ENCODE results near the gene TNS4.

The TNS4 gene

DNA sequence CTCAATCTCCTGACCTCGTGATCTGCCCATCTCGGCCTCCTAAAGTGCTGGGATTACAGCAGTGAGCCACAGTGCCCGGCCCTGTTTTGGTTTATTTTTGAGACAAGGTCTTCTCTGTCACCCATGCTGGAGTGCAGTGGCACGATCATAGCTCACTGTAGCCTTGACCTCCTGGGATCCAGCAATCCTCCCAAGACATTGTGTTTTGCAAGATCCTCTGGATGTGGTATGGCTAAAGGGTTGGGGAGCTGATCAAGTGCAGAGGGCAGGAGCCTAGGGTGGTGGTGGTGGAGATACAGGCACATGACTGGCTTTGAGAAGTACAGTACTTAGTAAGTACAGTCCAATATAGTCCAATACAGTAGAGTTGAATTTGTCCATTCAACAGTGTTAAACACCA, 16.6 kb upstream of the TNS4 start:
- DNase-seq (ENCODE audit: low read depth): no peak

DNA sequence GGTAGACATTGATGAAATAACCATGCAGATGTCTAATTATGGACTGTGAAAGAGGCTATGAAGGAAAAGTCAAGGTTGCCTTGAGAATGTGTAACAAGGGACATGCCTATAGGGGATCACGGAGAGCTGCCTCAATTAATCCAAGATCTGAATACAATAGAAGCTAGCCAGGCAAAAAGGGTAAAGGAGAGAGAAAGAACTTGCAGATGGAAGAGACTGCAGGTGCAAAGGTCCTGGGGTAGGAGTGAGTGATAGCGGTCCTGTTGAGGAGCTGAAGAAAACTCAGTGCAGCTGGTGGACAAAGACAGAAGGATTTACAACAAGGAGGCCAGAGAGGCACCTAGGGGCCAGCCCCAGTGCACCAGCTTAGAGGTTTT, 15.9 kb upstream of the TNS4 start:
- no peak for DNase-seq (ENCODE audit: low read depth)

DNA sequence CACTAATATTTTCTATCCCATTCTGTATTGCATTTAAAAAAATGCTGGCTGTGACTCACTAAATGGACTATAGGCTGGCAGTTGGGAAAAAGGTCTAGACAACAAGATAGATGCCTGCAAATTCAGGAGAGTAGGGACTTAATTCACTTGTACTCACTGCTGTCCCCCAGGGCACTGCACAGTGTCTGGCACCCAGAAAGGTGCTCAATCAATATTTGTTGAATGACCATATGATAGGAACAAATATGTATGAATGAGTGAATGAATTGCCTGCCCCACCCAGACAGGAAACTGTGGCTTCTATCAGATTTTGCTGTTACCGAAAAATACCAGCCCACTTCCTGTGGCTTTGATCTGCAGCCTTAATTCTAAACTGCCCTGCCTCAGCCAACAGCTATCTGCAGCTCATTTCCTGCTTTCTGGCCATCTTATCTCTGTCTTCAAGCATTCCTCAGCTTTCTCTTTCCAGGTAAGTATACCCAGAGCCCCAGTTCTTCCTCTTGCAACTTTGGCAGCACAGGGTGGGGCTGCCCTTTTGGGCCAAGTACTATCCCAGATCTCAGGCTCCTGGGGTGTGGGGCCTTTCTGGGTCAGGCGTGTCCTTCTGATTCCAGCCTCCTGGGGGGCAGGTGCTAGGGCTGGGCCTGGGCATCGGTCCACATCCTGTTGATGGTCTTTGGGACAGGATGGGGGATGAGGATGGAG, 15.3 kb upstream of the TNS4 start:
- no peak for DNase-seq (ENCODE audit: low read depth)

DNA sequence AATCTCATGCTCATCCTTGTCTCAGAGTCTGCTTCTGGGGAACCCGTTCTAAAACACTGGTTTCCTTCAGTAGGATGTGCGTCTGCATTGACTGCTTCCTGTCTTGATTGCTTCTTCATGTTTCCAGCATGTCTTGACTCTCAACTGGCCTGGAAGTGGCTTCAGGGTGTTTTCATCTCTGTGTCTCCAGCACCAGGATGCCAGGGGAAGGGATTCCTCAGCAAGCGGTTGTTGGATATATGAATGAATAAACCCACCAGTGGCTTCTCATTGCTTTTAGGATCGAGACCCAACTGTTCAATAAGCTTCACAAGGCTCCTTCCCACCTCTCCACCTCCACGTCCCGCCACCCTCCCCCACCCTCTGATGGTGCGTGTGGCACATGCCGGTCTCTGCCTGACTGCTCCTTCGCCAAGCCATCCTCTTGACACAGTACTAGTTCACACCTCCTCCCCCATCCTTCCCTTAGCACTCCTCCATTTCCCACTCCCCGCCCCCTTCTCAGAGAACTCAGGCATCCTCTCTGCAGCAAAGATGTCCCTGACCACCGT, 14.1 kb upstream of the TNS4 start:
- DNase-seq (ENCODE audit: low read depth): no peak

DNA sequence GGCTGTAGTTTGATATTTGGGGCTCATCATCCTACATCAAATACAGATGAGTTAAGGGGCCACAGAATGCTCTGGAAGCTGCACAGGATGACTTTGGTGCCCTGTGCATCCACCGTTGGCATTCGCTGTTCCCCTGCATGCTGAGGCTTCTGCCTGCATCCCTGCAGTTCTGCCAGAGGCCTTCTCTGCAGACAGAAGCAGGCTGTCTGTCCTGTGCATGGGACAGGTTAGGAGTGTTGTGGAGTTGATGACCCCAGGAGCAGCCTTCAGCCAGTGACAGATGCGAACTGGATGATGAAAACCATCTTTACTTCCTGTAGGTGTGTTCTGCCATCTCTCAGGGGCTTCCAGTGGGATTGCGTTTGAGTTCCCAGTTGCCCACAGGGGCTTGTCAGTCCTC, 13.6 kb upstream of the TNS4 start:
- DNase-seq (ENCODE audit: low read depth): no peak

DNA sequence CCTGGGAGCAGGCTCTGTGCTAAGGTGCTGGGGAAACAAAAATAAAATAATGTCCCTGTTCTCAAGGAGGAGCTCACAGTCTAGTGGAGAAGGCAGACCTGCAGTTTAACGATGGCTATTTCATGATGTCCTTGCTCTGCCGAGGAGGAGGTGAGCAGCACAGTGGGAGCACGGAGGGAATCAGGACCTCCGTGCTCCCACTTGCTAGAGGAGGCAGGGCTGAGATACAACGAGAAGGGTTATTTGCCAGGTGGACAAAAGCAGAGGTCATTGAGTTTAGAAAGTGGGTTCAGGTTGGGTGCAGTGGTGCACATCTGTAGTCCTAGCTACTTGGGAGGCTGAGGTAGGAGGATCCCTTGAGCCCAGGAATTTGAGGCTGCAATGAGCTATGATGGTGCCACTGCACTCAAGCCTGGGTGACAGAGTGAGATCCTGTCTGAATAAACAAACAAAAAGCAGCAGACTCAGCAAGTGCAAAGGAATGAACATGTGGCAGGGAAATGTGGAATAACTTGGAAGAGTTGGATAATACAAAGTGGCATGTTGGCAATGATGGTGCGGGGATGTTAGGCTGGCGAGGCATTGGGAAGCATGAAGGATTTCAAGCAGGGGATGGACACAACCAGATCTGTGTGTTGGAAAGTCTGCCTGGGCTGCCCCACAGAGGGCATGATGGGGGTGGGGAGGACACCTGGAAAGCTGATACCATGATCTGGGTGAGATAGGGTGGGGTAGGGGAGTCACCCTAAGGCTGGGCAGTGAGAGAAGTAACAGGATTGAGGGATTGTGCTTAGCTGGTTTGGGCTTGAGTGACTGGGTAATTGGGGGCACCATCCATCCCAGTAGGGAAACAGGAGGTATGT, 12.8 kb upstream of the TNS4 start:
- DNase-seq (ENCODE audit: low read depth): no peak

DNA sequence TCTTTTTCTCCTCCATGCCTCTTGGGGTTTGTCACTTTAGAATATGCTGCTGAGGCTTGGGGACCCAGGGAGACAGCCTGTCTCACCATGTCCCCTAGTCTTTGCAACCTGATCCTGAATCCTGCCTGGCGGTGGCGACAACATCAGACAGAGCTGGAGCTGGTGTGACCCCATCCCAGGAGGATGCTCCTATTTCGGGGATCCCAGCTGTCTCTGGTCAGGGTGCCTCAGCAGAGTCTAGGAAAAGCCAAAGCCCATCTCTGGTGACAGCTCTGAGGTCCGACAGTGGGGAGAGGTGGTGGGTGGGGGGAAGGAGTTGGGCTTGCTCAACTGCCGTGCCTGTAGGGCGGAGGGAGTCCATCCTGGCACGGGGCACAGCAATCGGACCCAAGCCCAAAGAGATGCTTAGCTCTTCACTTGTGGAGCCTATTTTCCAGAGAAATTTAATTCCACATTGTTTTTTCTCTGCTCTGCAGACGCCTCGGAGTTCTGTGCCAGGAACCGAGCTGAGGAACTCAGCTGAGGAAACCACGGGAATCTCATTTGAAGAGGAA, 10.3 kb upstream of the TNS4 start:
- DNase-seq (ENCODE audit: low read depth): no peak

DNA sequence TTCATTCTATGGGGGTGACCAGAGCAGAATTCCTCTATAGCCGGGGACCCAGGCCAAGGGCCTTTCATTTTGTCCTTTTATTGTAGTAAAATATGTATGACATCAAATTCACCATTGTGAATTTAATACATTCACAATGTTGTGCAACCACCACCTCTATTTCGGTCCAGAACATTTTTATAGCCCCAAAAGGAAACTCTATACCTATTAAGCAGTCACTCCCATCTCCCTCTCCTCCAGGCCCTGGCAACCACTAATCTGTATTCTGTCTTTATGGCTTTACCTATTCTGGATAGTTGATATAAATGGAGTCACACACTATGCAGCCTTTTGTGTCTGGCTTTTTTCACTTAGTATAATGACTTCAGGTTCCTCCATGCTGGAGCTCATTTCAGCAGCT, 9.7 kb upstream of the TNS4 start:
- no peak for DNase-seq (ENCODE audit: low read depth)

DNA sequence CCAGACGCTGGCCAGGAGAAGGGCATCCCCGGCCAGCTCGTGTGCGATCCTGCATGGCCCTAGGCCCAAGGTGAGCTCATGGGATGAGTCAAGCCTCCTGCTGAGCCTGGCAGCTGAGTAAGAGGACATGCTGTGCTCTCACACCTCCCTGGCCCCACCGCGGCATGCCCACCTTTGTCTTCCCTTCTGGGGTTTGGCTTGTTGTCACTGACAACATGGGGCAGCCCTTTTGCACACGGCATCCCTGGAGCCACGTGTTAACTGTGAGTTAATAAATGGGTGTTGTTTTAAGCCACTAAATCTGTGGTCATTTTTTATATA, 8.9 kb upstream of the TNS4 start:
- DNase-seq (ENCODE audit: low read depth): no peak

DNA sequence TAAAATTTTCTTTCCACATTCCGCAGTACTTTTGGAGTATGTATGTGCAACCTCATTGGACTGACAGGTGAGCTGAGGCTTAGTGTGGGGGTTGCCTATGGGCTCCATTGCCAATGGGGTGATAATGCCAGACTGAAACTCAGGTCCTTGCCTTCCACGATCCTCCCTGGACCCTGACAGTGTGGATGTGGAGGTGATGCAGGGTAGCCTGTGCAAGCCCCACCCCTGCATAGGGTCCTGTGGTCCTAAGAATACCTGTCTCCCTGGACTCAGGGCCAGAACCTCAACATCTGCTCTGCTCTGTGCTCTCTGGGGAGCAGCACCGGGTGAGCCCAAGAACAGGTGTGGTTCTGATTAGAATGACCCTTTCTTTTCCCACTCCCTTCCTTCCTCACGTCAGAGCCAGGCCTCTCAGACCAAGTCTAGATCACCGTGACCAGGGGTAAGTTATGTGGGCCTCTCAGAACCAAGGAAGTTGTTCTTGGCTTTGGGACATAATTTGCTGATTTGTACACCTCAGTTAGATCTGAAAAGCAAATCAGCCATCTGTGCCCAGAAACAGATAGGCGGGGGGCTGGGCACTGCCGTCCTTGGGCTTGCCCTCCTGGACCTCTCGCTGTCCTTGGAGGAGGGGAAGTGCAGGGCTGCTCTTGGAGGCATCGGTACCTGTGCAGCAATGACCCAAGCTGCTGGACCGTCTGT, 8.4 kb upstream of the TNS4 start:
- DNase-seq (ENCODE audit: low read depth): no peak

DNA sequence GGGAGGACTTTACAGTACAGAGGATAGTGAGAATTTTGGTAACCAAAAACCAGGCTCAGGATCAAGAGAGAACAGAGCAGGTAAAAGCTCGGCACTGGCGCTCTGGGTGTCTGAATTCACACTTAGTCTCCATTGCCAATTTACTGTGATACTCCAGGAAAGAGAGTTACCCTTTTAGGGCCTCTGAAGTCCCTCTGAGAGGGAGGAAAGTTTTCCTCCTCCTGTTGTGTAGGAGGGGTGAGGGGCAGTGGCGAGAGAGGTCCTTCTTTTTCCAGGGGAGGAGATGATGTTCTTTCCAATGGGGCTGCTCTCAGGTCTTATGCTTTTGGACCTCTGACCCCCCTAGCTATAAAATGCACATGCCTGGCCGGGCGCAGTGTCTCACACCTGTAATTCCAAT, 5.4 kb upstream of the TNS4 start:
- DNase-seq (ENCODE audit: low read depth): no peak

DNA sequence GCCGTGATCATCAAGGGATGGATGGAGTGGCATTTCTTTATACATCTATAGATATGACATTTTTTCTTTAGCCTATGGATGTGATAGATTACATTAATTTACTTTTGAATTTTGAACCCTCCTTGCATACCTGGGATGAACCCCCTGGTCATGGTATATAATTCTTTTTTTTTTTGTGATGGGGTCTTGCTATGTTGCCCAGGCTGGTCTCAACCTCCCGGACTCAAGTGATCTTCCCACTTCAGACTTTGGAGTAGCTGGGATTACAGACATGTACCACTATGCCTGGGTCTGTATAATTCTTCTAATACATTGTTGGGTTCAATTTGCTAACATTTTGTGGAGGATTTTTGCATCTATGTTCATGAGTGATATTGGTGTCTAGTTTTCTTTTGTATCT, 1.7 kb upstream of the TNS4 start:
- DNase-seq (ENCODE audit: low read depth): no peak

DNA sequence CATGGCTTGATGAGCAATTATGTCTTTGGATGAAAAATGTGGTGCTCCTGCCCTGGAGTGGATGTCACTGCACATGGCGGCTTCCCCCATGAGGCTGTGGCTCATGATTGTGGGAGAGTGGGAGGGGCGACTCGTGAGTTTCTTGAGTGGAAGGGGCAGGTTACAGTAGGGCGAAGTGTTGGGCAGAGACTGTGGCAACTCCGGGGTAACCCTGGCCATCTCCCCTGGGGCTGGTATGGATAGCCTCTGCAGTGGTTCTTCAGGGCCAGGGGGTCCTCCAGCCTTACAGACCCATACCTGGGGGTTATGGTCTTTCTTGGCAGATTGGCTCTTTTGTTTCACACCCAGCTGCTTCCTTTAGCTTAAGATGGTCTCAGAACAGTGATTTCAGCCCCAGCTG, 1.3 kb upstream of the TNS4 start:
- no peak for DNase-seq (ENCODE audit: low read depth)

DNA sequence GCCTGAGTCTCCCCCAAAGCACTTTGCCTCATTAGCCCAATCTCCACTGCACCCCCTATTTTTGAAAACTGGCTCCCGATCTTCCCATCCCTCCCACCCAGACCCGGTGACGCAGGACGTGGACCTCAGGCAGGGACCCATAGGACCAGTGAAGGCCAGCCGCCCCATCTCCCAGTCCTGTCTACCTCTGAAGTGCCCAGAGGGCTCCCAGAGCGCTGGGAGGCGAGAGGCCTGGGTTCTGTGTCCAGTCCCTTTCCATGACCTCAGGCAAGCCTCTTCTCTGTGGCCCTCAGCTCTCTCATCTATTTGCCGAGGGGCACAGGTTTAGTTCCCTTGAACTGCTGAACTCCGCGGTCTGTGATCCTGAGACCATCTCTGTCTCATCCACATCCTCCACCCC, 714 bp downstream of the TNS4 start:
- no peak for DNase-seq (ENCODE audit: low read depth)

DNA sequence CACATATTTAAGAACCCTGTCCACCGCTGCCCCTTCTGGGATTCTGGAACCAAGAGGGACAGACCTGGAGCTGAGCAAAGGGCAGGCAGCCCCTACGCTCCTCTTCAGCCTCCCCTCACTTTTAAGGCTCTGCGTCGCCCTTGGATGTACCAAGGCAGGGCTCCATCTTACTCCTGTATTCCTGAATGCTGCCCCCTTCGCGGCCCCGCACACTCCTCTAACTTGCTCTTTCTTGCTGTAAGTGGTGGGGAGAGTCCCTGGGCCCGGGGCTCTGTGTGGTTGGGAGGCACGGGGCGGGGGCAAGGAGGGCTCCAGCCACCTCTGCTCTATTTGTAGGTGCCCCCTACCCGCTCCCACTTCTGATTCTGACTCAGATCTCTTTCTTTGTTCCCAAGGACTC, 1.2 kb downstream of the TNS4 start:
- DNase-seq (ENCODE audit: low read depth): no peak

DNA sequence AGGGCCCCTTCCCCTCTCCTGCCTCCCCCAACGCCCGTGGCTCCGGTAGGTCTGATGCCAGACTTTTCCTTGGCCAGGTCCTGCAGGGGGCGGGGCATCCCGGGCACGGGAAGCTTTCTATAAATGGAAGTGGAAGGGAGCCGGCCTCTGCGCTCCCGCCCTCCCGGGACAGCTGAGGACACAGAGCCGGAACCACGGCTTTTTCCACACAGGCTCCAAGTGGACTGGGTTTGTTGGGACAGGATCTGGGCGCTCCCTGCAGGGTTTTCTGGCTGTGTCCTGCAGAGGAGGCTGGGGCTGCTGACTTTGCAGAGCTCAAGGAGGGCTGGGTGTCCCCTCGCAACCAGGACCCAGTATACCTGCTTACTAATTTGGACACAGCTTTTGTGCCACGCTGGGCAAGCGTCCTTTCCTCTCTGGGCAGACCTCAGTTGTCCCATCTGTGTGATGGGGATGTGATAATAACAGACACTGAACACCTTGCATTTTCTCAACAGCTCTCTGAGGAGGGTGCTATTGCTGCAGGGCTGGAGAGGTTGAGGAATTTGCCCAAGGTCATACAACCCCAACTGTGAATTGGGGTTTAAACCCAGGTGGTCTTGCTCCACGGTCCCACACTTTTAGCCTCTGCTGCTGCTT, 1.8 kb downstream of the TNS4 start:
- DNase-seq (ENCODE audit: low read depth): no peak

DNA sequence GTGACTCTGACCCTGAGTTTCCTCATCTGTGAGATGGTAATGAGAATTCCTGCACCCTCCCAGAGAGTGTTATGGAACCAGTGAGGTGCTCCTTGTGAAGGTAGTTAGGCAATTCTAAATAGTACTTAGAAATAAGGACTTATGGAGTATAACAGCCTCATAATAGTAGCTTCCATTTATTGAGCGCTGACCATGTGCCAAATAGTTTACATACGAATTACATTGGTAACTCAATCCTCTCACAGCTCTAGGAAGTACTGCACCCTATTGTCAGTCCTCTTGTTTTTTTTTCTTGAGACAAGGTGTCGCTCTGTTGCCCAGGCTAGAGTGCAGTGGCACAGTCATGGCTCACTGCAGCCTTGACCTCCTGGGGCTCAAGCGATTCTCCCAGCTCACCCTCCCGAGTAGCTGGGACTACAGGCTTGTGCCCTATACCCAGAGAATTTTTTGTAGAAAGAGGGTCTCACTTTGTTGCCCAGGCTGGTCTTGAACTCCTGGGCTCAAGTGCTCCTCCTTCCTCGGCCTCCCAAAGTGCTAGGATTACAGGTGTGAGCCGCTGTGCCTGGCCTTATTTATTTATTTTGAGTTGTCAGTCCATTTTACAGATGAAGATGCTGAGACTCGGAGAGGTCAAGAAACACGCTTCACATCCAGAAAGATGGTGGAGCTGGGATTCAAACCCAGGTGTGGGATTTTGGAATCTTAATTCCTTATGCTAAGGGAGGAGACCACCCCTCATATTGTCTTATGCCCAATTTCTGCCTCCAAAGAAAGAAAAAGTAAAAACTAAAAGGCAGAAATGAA, 2.9 kb downstream of the TNS4 start:
- no peak for DNase-seq (ENCODE audit: low read depth)

DNA sequence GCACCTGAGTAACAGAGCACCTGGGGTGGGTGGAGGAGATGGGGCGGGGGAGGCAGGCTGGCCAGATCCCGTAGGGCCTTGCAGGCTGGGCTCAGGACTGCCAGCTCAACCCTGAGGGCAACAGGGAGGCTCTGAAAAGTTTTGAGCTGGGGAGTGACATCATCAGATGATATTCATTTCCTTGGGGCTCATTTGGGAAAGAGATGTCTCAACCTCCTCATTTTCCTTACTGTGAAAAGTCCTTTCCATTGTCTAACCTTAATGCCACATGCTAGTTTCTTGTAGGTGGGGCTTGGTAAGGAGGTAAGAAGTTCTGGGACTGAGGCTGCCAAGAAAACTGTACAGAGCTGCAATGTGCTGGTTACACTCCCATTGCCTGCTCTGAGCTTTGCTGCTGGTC, 3.7 kb downstream of the TNS4 start:
- no peak for DNase-seq (ENCODE audit: low read depth)

DNA sequence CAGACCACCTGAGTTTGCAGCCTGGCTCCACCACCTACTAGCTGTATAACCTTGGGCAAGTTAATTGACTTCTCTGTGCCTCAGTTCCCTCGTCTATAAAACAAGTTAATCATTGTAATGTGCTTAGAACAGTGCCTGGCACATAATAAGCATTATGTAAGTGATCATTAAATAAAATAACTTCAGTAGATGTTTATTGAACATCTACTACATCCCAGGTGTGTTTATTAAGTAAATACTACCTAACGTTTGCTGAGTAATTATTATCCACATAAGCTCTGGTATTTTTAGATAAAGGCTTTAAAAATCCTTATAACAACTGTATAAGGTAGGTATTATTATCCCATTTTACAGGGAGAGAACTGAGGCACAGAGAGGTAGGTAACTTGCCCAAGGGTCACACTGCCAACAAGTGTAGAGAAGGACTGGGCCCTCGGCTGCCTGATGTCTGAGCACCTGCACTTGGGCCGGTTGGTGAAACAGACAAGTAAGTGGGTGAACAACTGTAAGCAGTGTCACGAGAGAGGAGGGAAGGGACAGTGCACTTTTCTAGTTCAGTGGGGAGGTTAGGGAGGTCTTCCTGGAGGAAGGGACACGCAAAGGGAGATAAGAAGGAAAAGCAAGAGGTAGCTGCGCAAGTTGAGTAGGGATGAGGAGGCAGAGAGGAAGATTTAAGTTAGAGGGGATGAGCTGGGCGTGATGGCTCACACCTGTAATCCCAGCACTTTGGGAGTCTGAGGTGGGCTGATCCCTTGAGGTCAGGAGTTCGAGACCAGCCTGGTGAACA, 4.6 kb downstream of the TNS4 start:
- DNase-seq (ENCODE audit: low read depth): no peak

DNA sequence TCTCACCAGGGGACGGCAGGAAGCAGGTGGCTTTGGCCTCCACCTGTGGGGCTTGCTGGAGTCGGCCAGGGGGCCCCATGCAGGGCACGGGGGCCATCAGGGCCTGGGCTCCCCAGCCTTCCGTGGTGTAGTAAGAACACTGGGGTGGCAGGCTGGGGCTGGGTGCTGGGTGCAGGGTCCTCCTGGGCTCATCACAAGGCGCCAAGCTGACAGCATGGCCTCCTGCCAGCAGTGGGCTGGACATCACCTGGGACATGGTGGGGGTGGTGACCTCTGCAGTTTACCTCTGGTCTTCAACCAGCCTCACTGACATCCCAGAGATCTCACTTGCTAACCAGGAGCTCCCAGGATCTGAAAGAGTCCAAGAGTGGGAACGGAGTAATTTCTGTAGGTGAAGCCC, 5.3 kb downstream of the TNS4 start:
- no peak for DNase-seq (ENCODE audit: low read depth)

DNA sequence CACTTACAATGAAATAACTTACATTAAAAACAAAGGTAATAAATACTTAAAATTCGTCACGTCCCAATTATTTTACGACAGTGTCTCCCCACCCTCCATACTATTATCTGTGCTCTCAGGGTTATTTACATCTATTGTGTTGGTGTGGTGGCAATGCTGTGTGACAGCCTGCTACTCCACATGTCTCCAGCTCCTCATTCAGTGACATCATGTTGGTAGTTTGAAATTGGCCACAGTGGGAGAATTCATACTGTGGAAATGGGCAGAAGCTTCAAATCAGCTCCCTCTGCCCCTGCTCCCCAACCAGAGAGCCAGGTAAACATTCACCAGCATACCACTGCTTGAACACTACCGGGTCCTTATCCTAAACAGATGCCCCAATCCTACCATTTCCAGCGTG, 6.3 kb downstream of the TNS4 start:
- DNase-seq (ENCODE audit: low read depth): no peak

Data from HS-27A (cell line).